Activated T-cell treated with anti-CD3 and anti-CD28 coated beads, Interleukin-2, amount 50 U/mL, for 24 hours (primary cell): ENCODE measurements around the gene BAK1.

Experiments used
- DNase-seq: peaks from one replicate; pipeline ENCODE4 v3.0.0-alpha.2; 2020
- H3K27ac Mint-ChIP-seq: 2 replicates; pipeline ENCODE4 v1.8.0; 2020; ENCODE audit warnings: mild to moderate bottlenecking, mixed read lengths
- H3K27me3 Mint-ChIP-seq: 2 replicates; pipeline ENCODE4 v1.8.0; 2020; ENCODE audit warnings: mixed read lengths
- H3K36me3 Mint-ChIP-seq: 2 replicates; pipeline ENCODE4 v1.8.0; 2020; ENCODE audit warnings: low read depth, mixed read lengths
- H3K4me1 Mint-ChIP-seq: 2 replicates; pipeline ENCODE4 v1.8.0; 2020; ENCODE audit warnings: low read depth, mixed read lengths
- H3K4me3 Mint-ChIP-seq: 2 replicates; pipeline ENCODE4 v1.8.0; 2020; ENCODE audit warnings: mild to moderate bottlenecking, moderate library complexity, mixed read lengths
- H3K9me3 Mint-ChIP-seq: 2 replicates; pipeline ENCODE4 v1.8.0; 2020; ENCODE audit warnings: mixed read lengths

BAK1 gene

GRCh38 chr6:33613795-33614168 lies 33.7 kb upstream of the BAK1 start:
- H3K36me3 Mint-ChIP-seq: no peaks in the 10 kb centered on the region
- no peak overlapping the region for H3K4me3 Mint-ChIP-seq
- DNase-seq: no peak
- H3K9me3 Mint-ChIP-seq: no peaks in the 10 kb centered on the region
- no peaks in the 10 kb centered on the region for H3K27me3 Mint-ChIP-seq
- peaks cover 7% of the 10 kb centered on the region for H3K4me1 Mint-ChIP-seq
- H3K27ac Mint-ChIP-seq: no peak overlapping the region

- Mint-ChIP-seq H3K9me3 (no peaks in the 10 kb centered on the region), H3K4me3 (no peak overlapping the region), H3K4me1 (peaks cover 7% of the 10 kb centered on the region), H3K27me3 (no peaks in the 10 kb centered on the region), H3K36me3 (no peaks in the 10 kb centered on the region), H3K27ac (no peak overlapping the region)
- DNase-seq: no peak
Measured at GRCh38 chr6:33613146-33613794, 33.2 kb upstream of the BAK1 start.

GRCh38 chr6:33610779-33611732 lies 31.0 kb upstream of the BAK1 start:
- no peak for DNase-seq
- no peaks in the 10 kb centered on the region for H3K27me3 Mint-ChIP-seq
- no peak overlapping the region for H3K4me3 Mint-ChIP-seq

GRCh38 chr6:33610067-33610466 lies 30.0 kb upstream of the BAK1 start:
- no peak for DNase-seq
- no peak overlapping the region for H3K4me3 Mint-ChIP-seq
- no peaks in the 10 kb centered on the region for H3K27me3 Mint-ChIP-seq
- no peaks in the 10 kb centered on the region for H3K9me3 Mint-ChIP-seq
- H3K36me3 Mint-ChIP-seq: no peaks in the 10 kb centered on the region
- H3K27ac Mint-ChIP-seq: no peak overlapping the region
- H3K4me1 Mint-ChIP-seq: no peaks in the 10 kb centered on the region

More at GRCh38 chr6:33610779-33611732, 31.0 kb upstream of the BAK1 start:
- Mint-ChIP-seq H3K27ac (no peak overlapping the region), H3K9me3 (no peaks in the 10 kb centered on the region), H3K36me3 (no peaks in the 10 kb centered on the region), H3K4me1 (no peaks in the 10 kb centered on the region)

- Mint-ChIP-seq H3K36me3 (no peaks in the 10 kb centered on the region), H3K4me1 (no peaks in the 10 kb centered on the region), H3K27ac (no peak overlapping the region), H3K4me3 (no peak overlapping the region), H3K9me3 (no peaks in the 10 kb centered on the region), H3K27me3 (no peaks in the 10 kb centered on the region)
- no peak for DNase-seq
Measured at GRCh38 chr6:33609528-33609927, 29.5 kb upstream of the BAK1 start.

- no peaks in the 10 kb centered on the region for H3K4me1 Mint-ChIP-seq
- H3K27ac Mint-ChIP-seq: no peak overlapping the region
- DNase-seq: no peak
- H3K27me3 Mint-ChIP-seq: no peaks in the 10 kb centered on the region
- H3K36me3 Mint-ChIP-seq: no peaks in the 10 kb centered on the region
- no peaks in the 10 kb centered on the region for H3K9me3 Mint-ChIP-seq
- no peak overlapping the region for H3K4me3 Mint-ChIP-seq
Measured at GRCh38 chr6:33609019-33609418, 28.9 kb upstream of the BAK1 start.

- Mint-ChIP-seq H3K4me3 (no peak overlapping the region), H3K4me1 (no peaks in the 10 kb centered on the region), H3K27ac (no peak overlapping the region), H3K36me3 (no peaks in the 10 kb centered on the region), H3K9me3 (no peaks in the 10 kb centered on the region), H3K27me3 (no peaks in the 10 kb centered on the region)
- DNase-seq: no peak
Measured at GRCh38 chr6:33607784-33608161, 27.7 kb upstream of the BAK1 start.

- Mint-ChIP-seq H3K4me1 (no peaks in the 10 kb centered on the region), H3K9me3 (no peaks in the 10 kb centered on the region), H3K27me3 (no peaks in the 10 kb centered on the region), H3K36me3 (no peaks in the 10 kb centered on the region), H3K27ac (no peak overlapping the region), H3K4me3 (no peak overlapping the region)
- no peak for DNase-seq
Measured at GRCh38 chr6:33607126-33607783, 27.2 kb upstream of the BAK1 start.

- H3K9me3 Mint-ChIP-seq: no peaks in the 10 kb centered on the region
- DNase-seq: no peak
- H3K36me3 Mint-ChIP-seq: no peaks in the 10 kb centered on the region
- no peaks in the 10 kb centered on the region for H3K27me3 Mint-ChIP-seq
- H3K4me3 Mint-ChIP-seq: no peak overlapping the region
- H3K27ac Mint-ChIP-seq: no peak overlapping the region
- H3K4me1 Mint-ChIP-seq: no peaks in the 10 kb centered on the region
Measured at GRCh38 chr6:33606642-33607041, 26.6 kb upstream of the BAK1 start.

- Mint-ChIP-seq H3K9me3 (no peaks in the 10 kb centered on the region), H3K4me3 (no peak overlapping the region), H3K27ac (no peak overlapping the region), H3K4me1 (no peaks in the 10 kb centered on the region), H3K27me3 (no peaks in the 10 kb centered on the region), H3K36me3 (no peaks in the 10 kb centered on the region)
- DNase-seq: no peak
Measured at GRCh38 chr6:33604941-33605854, 25.1 kb upstream of the BAK1 start.

GRCh38 chr6:33602180-33602579 lies 22.1 kb upstream of the BAK1 start:
- H3K4me1 Mint-ChIP-seq: peaks cover 5% of the 10 kb centered on the region
- no peaks in the 10 kb centered on the region for H3K27me3 Mint-ChIP-seq
- H3K27ac Mint-ChIP-seq: no peak overlapping the region
- H3K9me3 Mint-ChIP-seq: no peaks in the 10 kb centered on the region
- H3K36me3 Mint-ChIP-seq: no peaks in the 10 kb centered on the region
- no peak for DNase-seq
- no peak overlapping the region for H3K4me3 Mint-ChIP-seq

- no peak overlapping the region for H3K27ac Mint-ChIP-seq
- H3K36me3 Mint-ChIP-seq: no peaks in the 10 kb centered on the region
- H3K27me3 Mint-ChIP-seq: no peaks in the 10 kb centered on the region
- H3K4me1 Mint-ChIP-seq: peaks cover 13% of the 10 kb centered on the region
- DNase-seq: no peak
- no peak overlapping the region for H3K4me3 Mint-ChIP-seq
- H3K9me3 Mint-ChIP-seq: no peaks in the 10 kb centered on the region
Measured at GRCh38 chr6:33600761-33601160, 20.7 kb upstream of the BAK1 start.

GRCh38 chr6:33599413-33599938 lies 19.4 kb upstream of the BAK1 start:
- Mint-ChIP-seq H3K4me3 (no peak overlapping the region), H3K9me3 (no peaks in the 10 kb centered on the region), H3K27me3 (no peaks in the 10 kb centered on the region), H3K27ac (no peak overlapping the region), H3K4me1 (peaks cover 13% of the 10 kb centered on the region), H3K36me3 (no peaks in the 10 kb centered on the region)
- DNase-seq: no peak
